ENCODE data around the gene CREB3L2. TPM values are rescaled to one million over a fixed set of nuclear protein-coding genes. Genes with fewer than 3 reads are reported as not detected.

CREB3L2 gene
- total RNA-seq, 1 experiment from 2014 or later: 60.6 TPM

DNA sequence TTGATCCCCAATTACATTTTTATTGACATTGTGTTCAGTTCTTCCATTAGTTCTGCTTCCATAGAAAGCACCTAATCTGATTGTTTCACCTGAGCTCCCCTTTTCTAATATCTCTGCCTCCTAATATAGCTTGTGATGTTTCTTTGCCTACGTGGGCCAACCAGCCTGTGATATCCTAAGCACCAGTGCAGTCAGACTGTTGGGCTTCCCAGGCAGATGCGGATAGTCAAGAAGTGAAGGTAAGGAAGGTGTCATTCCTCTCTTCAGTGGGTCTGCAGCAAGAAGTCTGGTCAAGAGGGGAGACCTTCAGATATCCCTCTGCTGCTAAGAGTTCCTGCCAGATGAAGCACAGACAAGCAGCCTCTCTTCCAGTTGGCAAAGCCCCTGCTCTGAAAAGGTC lies 138.9 kb downstream of the CREB3L2 start (continued):
- TF ChIP-seq EMX1 (CRISPR knock-in tag; IDR thresholded peaks at IDR 0.05): no peak

DNA sequence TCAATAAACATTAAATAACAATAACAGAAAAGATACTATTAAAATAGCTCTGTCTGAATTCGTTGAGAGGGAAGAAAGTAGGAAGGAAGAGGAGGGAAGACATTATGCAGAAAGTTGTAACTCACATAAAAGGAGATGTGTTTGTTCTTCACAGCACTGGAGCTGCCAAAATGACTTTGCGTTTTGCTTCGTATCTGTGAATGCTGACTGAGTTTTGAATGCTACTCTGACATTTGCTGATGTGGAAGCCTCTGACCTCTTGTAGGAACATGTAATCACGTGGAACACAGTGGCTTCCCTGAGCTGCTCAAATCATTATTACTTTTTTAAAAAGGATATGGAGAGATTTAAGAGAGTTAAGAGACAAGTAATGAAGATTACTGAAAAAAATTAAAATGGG lies 139.5 kb downstream of the CREB3L2 start:
- Mint-ChIP-seq H3K4me3 (no peak overlapping the region), H3K9me3 (peaks cover 9% of the 10 kb centered on the region), H3K4me1 (peaks cover 10% of the 10 kb centered on the region), H3K27ac (no peak overlapping the region), H3K27me3 (ENCODE audit: low read depth) (no peaks in the 10 kb centered on the region; the same call in 1 of the 2 replicates), H3K36me3 (peaks cover 27% of the 10 kb centered on the region)
- no peak for ATAC-seq
- CTCF ChIA-PET: interaction anchor here (1.0 kb wide), 1 partner anchor 12 kb away, joined by 3 read pairs; no protein-coding TSS in a partner anchor
- POLR2A ChIA-PET: no interaction called here
- no peak for TF ChIP-seq GABPB1 (CRISPR knock-in tag; IDR thresholded peaks at IDR 0.05)
- no peak for TF ChIP-seq CBFB (CRISPR knock-in tag; IDR thresholded peaks at IDR 0.05; ENCODE audit: low read depth)
- TF ChIP-seq, protein P1, sequence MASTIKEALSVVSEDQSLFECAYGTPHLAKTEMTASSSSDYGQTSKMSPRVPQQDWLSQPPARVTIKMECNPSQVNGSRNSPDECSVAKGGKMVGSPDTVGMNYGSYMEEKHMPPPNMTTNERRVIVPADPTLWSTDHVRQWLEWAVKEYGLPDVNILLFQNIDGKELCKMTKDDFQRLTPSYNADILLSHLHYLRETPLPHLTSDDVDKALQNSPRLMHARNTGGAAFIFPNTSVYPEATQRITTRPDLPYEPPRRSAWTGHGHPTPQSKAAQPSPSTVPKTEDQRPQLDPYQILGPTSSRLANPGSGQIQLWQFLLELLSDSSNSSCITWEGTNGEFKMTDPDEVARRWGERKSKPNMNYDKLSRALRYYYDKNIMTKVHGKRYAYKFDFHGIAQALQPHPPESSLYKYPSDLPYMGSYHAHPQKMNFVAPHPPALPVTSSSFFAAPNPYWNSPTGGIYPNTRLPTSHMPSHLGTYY (CRISPR knock-in tag; IDR thresholded peaks at IDR 0.05): no peak
- TF ChIP-seq SOX15 (CRISPR knock-in tag; IDR thresholded peaks at IDR 0.05): no peak
- no peak for TF ChIP-seq FOXJ3 (CRISPR knock-in tag; IDR thresholded peaks at IDR 0.05; ENCODE audit: borderline replicate concordance)
- TF ChIP-seq NFATC4 (CRISPR knock-in tag; IDR thresholded peaks at IDR 0.05): no peak
- TF ChIP-seq, protein P2, sequence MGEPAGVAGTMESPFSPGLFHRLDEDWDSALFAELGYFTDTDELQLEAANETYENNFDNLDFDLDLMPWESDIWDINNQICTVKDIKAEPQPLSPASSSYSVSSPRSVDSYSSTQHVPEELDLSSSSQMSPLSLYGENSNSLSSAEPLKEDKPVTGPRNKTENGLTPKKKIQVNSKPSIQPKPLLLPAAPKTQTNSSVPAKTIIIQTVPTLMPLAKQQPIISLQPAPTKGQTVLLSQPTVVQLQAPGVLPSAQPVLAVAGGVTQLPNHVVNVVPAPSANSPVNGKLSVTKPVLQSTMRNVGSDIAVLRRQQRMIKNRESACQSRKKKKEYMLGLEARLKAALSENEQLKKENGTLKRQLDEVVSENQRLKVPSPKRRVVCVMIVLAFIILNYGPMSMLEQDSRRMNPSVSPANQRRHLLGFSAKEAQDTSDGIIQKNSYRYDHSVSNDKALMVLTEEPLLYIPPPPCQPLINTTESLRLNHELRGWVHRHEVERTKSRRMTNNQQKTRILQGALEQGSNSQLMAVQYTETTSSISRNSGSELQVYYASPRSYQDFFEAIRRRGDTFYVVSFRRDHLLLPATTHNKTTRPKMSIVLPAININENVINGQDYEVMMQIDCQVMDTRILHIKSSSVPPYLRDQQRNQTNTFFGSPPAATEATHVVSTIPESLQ (CRISPR knock-in tag; IDR thresholded peaks at IDR 0.05): no peak
- TF ChIP-seq GRHL2 (CRISPR knock-in tag; IDR thresholded peaks at IDR 0.05; ENCODE audit: insufficient replicate concordance, severe bottlenecking): no peak
- TF ChIP-seq ESRRA (CRISPR knock-in tag; IDR thresholded peaks at IDR 0.05; ENCODE audit: borderline replicate concordance): no peak
- no peak for DNase-seq (ENCODE audit: low spot score)

DNA sequence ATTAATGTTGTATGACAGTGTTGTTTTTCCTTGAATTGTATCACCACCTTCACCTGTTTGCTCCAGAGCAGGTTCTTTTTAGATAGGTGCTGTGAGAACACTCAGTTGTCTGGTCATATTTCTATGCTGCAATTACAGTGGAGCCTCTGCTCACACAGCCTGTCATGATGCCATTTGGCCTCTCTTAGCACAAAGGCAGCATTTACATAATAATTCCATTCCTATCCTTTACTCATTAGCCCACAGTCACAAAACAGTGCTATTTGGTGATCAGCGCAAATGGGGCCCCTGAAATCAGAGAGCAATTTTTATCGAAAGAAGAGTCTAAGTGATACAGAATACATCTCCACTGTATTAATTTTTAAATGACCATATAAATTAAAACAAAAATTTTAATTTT lies 141.3 kb downstream of the CREB3L2 start:
- no peak for DNase-seq (ENCODE audit: low spot score)
- Mint-ChIP-seq H3K4me1 (peaks cover 10% of the 10 kb centered on the region), H3K27ac (no peak overlapping the region), H3K36me3 (peaks cover 14% of the 10 kb centered on the region), H3K4me3 (no peak overlapping the region), H3K27me3 (ENCODE audit: low read depth) (no peaks in the 10 kb centered on the region; the same call in 1 of the 2 replicates), H3K9me3 (no peaks in the 10 kb centered on the region; the same call in 1 of the 2 replicates)
- POLR2A ChIA-PET: no interaction called here
- CTCF ChIA-PET: no interaction called here
- ATAC-seq: no peak
- no peak for TF ChIP-seq JUN (CRISPR knock-in tag; IDR thresholded peaks at IDR 0.05)
- TF ChIP-seq NR3C1 (CRISPR knock-in tag; conservative IDR thresholded peaks at IDR 0.05; ENCODE audit: low read depth): no peak
- no peak for TF ChIP-seq GRHL2 (CRISPR knock-in tag; IDR thresholded peaks at IDR 0.05; ENCODE audit: insufficient replicate concordance, severe bottlenecking)
- no peak for TF ChIP-seq MYBL2 (CRISPR knock-in tag; IDR thresholded peaks at IDR 0.05)
- TF ChIP-seq FOXK1 (CRISPR knock-in tag; IDR thresholded peaks at IDR 0.05): no peak
- no peak for TF ChIP-seq SOX15 (CRISPR knock-in tag; IDR thresholded peaks at IDR 0.05)
- TF ChIP-seq TP53 (CRISPR knock-in tag; IDR thresholded peaks at IDR 0.05): no peak
- TF ChIP-seq, protein P2 (CRISPR knock-in tag; IDR thresholded peaks at IDR 0.05): no peak
- no peak for TF ChIP-seq JAZF1 (CRISPR knock-in tag; IDR thresholded peaks at IDR 0.05)
- TF ChIP-seq ZNF416 (CRISPR knock-in tag; IDR thresholded peaks at IDR 0.05): no peak

DNA sequence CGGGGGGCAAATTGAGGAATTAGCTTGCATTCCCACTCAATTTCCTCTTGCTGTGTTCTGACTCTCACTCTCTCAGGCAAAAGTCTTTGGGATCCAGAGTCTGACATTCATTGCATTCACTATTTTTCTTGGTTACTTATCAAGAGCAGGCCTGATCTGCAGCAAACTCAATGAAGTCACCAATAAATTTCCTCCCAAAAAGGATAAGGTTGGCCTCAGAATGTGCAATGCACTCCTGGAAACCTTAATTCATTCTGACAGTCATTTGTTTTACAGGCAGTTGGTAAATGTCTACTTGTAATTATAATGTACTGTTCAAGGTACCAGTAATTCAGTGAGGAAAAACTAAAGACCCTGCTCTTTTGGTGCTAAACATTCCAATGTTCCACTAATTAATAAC lies 148.8 kb downstream of the CREB3L2 start:
- TF ChIP-seq, protein P3, sequence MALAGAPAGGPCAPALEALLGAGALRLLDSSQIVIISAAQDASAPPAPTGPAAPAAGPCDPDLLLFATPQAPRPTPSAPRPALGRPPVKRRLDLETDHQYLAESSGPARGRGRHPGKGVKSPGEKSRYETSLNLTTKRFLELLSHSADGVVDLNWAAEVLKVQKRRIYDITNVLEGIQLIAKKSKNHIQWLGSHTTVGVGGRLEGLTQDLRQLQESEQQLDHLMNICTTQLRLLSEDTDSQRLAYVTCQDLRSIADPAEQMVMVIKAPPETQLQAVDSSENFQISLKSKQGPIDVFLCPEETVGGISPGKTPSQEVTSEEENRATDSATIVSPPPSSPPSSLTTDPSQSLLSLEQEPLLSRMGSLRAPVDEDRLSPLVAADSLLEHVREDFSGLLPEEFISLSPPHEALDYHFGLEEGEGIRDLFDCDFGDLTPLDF (CRISPR knock-in tag; IDR thresholded peaks at IDR 0.05): no peak
- no peak for TF ChIP-seq ESRRA (CRISPR knock-in tag; IDR thresholded peaks at IDR 0.05; ENCODE audit: borderline replicate concordance)
- no peak for TF ChIP-seq JUN (CRISPR knock-in tag; IDR thresholded peaks at IDR 0.05)
- ChIA-PET CTCF (no interaction called here), POLR2A (no interaction called here)
- DNase-seq (ENCODE audit: low spot score): no peak
- Mint-ChIP-seq H3K27me3 (ENCODE audit: low read depth) (peaks cover 31% of the 10 kb centered on the region), H3K4me3 (no peak overlapping the region), H3K27ac (no peak overlapping the region), H3K36me3 (no peaks in the 10 kb centered on the region), H3K9me3 (no peaks in the 10 kb centered on the region), H3K4me1 (peaks cover 1% of the 10 kb centered on the region; the same call in 1 of the 2 replicates)
- ATAC-seq: no peak
